Loucy (cell line): Measurements from ENCODE around the gene PHF20.

Source experiments
- CTCF ChIP-seq: fragments of 200-600 bp; sonication (generic); conservative IDR thresholded peaks from 2 replicates; pipeline ENCODE4 v1.5.1; 2014; ENCODE audit warnings: mild to moderate bottlenecking, antibody characterized with exemption, low read length
- EZH2phosphoT487 ChIP-seq: fragments of 200-600 bp; IDR thresholded peaks from 2 replicates; pipeline ENCODE4 v1.6.1; 2018; ENCODE audit warnings: antibody characterized with exemption, mild to moderate bottlenecking, moderate library complexity, borderline replicate concordance

GRCh38 chr20:35831029-35831428 lies 59.2 kb downstream of the PHF20 start:
- TF ChIP-seq CTCF, result no peak
- no peak for TF ChIP-seq EZH2phosphoT487
